Osteoblast (primary cell): Measurements from ENCODE around the gene CACNA1C. TPM values are rescaled to one million over a fixed set of nuclear protein-coding genes. Genes with fewer than 3 reads are reported as not detected.
A peak's percentile ranks its signal among the peaks of the same experiment; 100 is the strongest.
"Not testable (repeated sequence)": the region's sequence is repeated elsewhere in the genome, so short reads cannot be mapped to it uniquely, and the experiment has no call there.

Experiments
- DNase-seq: peaks from one replicate; pipeline ENCODE4 v3.0.0; 2011; ENCODE audit warnings: low spot score, mixed read lengths; ENCODE audit not compliant: insufficient read length; ENCODE audit errors: missing footprints
- H2AFZ ChIP-seq: 2 replicates; pipeline ENCODE4 v1.6.0; 2011; ENCODE audit warnings: mild to moderate bottlenecking, low read length
- H3K27ac ChIP-seq: 2 replicates; pipeline ENCODE4 v1.5.1; 2011; ENCODE audit warnings: mild to moderate bottlenecking, low read depth, low read length, moderate library complexity
- H3K27me3 ChIP-seq: 2 replicates; pipeline ENCODE4 v1.6.0; 2012; ENCODE audit warnings: mild to moderate bottlenecking, control low read depth, inconsistent platforms, low read length, moderate library complexity; ENCODE audit not compliant: insufficient read depth
- H3K36me3 ChIP-seq: 2 replicates; pipeline ENCODE4 v1.5.1; 2011; ENCODE audit warnings: mild to moderate bottlenecking, low read length, control low read depth, moderate library complexity; ENCODE audit not compliant: insufficient read depth
- H3K4me1 ChIP-seq: 2 replicates; pipeline ENCODE4 v1.5.1; 2011; ENCODE audit warnings: mild to moderate bottlenecking, low read length, control low read depth, moderate library complexity; ENCODE audit not compliant: insufficient read depth
- H3K4me2 ChIP-seq: 2 replicates; pipeline ENCODE4 v1.6.0; 2011; ENCODE audit warnings: mild to moderate bottlenecking, low read length; ENCODE audit not compliant: insufficient read depth
- H3K4me3 ChIP-seq: fragments of 200-600 bp; sonication (generic); 3 replicates; pipeline ENCODE4 v1.5.1; 2012; ENCODE audit warnings: mild to moderate bottlenecking, low read length, inconsistent platforms; ENCODE audit not compliant: insufficient read depth
- H3K79me2 ChIP-seq: 2 replicates; pipeline ENCODE4 v1.6.0; 2012; ENCODE audit warnings: mild to moderate bottlenecking, low read length, control low read depth, inconsistent platforms; ENCODE audit not compliant: insufficient read depth
- H3K9me3 ChIP-seq: 2 replicates; pipeline ENCODE4 v1.5.1; 2011; ENCODE audit warnings: low read depth, low read length, control low read depth
- H4K20me1 ChIP-seq: 2 replicates; pipeline ENCODE4 v1.6.0; 2012; ENCODE audit warnings: mild to moderate bottlenecking, low read length, control low read depth; ENCODE audit not compliant: insufficient read depth
- CTCF ChIP-seq: IDR thresholded peaks from 2 replicates; pipeline ENCODE4 v1.5.1; 2011; ENCODE audit warnings: mild to moderate bottlenecking, low read depth, low read length, moderate library complexity; ENCODE audit errors: extremely low read depth
- total RNA-seq: library from RNA; depleted of rRNA; stranded (reverse); fragments of >200 nt; gene quantifications from 2 replicates; pipeline ENCODE4 v1.2.3, GENCODE V29; 2012

Gene CACNA1C
- total RNA-seq, 1 donor, result 19.2 TPM

- Histone ChIP-seq H2AFZ (no peak overlapping the region), H3K4me1 (peaks cover 4% of the 10 kb centered on the region), H3K4me2 (no peak overlapping the region), H3K27me3 (no peaks in the 10 kb centered on the region), H4K20me1 (peaks cover 2% of the 10 kb centered on the region), H3K36me3 (peaks cover 18% of the 10 kb centered on the region), H3K4me3 (no peak overlapping the region), H3K9me3 (no peaks in the 10 kb centered on the region), H3K27ac (no peak overlapping the region), H3K79me2 (no peaks in the 10 kb centered on the region)
- DNase-seq, result peak; percentile 13
- no peak for TF ChIP-seq CTCF
Observed at GRCh38 chr12:2681450-2682205, 628.8 kb downstream of the CACNA1C start.

- no peak overlapping the region for H3K4me2 ChIP-seq
- DNase-seq, result peak; percentile 81
- H3K79me2 ChIP-seq, result no peaks in the 10 kb centered on the region
- no peak overlapping the region for H2AFZ ChIP-seq
- TF ChIP-seq CTCF, result peak; percentile 59
- peaks cover 25% of the 10 kb centered on the region for H3K36me3 ChIP-seq
- no peak overlapping the region for H3K27ac ChIP-seq
- H3K27me3 ChIP-seq, result no peaks in the 10 kb centered on the region
- no peak overlapping the region for H3K4me3 ChIP-seq
- H4K20me1 ChIP-seq, result peaks cover 2% of the 10 kb centered on the region
- H3K4me1 ChIP-seq, result peaks cover 4% of the 10 kb centered on the region
- H3K9me3 ChIP-seq, result no peaks in the 10 kb centered on the region
Observed at GRCh38 chr12:2682296-2683251, 629.8 kb downstream of the CACNA1C start.

- H3K4me2 ChIP-seq, result no peak overlapping the region
- no peaks in the 10 kb centered on the region for H3K27me3 ChIP-seq
- H3K4me1 ChIP-seq, result peaks cover 4% of the 10 kb centered on the region
- no peak overlapping the region for H3K27ac ChIP-seq
- H3K79me2 ChIP-seq, result no peaks in the 10 kb centered on the region
- TF ChIP-seq CTCF, result no peak
- H3K4me3 ChIP-seq, result no peak overlapping the region
- H3K36me3 ChIP-seq, result peaks cover 31% of the 10 kb centered on the region
- H4K20me1 ChIP-seq, result peaks cover 2% of the 10 kb centered on the region
- H3K9me3 ChIP-seq, result no peaks in the 10 kb centered on the region
- H2AFZ ChIP-seq, result no peak overlapping the region
- peak; percentile 50 for DNase-seq
Observed at GRCh38 chr12:2683283-2684025, 630.7 kb downstream of the CACNA1C start.

- H3K4me3 ChIP-seq, DNase-seq, H3K9me3 ChIP-seq, H3K27ac ChIP-seq, H2AFZ ChIP-seq, H3K4me2 ChIP-seq, H4K20me1 ChIP-seq, H3K27me3 ChIP-seq, H3K79me2 ChIP-seq, H3K4me1 ChIP-seq: not testable (repeated sequence)
- peaks cover 31% of the 10 kb centered on the region for H3K36me3 ChIP-seq
Observed at GRCh38 chr12:2684026-2684325, 631.2 kb downstream of the CACNA1C start.

- H3K4me1 ChIP-seq, H3K4me2 ChIP-seq, H3K4me3 ChIP-seq, H2AFZ ChIP-seq, H3K27me3 ChIP-seq, H3K27ac ChIP-seq, H4K20me1 ChIP-seq, H3K79me2 ChIP-seq, H3K9me3 ChIP-seq: not testable (repeated sequence)
- peak; percentile 62 for DNase-seq
- H3K36me3 ChIP-seq, result peaks cover 31% of the 10 kb centered on the region
Observed at GRCh38 chr12:2685620-2686279, 633.0 kb downstream of the CACNA1C start.
